B cell (primary cell): ENCODE measurements around the gene UCKL1.

Source experiments
- EZH2 ChIP-seq: IDR thresholded peaks from 2 replicates; pipeline ENCODE4 v1.6.1; 2012; ENCODE audit warnings: borderline replicate concordance, low read depth, mild to moderate bottlenecking, moderate library complexity, low read length; ENCODE audit not compliant: insufficient read depth, poor library complexity, severe bottlenecking
- TF ChIP-seq, protein P1 (sequence below): fragments of 200-600 bp; IDR thresholded peaks from one replicate; pipeline ENCODE4 v1.8.0; 2022; ENCODE audit warnings: antibody characterized with exemption, mild to moderate bottlenecking

DNA sequence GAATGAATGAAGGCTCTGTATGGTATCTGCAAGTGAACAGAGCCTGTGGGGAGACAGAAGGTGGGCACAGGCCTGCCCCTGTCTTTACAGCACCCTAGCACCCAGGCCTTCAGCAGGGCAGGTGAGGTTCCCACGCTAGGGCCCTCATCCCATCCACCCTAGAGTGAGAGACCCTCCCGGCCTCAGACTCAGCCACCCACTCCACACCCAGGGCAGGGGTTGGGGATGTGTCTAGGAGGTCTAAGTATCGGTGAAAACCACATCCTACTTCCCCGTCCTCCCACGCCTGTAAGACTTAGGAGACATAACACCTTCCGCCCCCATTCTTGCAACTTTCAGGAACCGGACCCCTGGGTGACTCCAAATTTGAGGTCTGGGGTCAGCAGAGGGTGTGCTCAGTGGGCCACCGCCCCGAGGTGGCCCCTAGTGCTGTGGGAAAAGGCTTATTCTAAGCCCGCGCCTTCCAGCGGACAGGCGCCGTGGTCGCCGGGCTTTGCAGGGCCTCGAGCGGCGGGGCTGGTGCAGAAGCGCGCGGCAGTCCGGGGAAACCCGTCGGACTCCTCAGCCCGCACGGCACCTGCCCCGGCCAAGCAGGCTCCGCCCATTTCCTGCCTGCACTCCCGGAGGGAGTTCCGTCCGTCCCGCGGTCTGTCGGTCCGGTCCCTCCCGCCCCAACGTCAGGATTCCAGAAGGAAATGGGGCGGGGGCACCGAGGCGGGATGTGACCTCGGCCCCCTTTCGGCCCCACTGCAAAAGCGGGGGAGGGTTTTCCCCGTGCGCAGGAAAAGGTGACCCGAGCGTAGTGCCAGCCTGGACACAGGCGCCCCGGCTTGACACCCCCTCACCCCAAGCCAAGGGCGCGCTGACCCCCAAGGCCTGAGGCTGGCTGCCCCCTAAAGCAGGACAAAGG, 22.4 kb upstream of the UCKL1 start:
- TF ChIP-seq EZH2: no peak
- TF ChIP-seq, protein P1, sequence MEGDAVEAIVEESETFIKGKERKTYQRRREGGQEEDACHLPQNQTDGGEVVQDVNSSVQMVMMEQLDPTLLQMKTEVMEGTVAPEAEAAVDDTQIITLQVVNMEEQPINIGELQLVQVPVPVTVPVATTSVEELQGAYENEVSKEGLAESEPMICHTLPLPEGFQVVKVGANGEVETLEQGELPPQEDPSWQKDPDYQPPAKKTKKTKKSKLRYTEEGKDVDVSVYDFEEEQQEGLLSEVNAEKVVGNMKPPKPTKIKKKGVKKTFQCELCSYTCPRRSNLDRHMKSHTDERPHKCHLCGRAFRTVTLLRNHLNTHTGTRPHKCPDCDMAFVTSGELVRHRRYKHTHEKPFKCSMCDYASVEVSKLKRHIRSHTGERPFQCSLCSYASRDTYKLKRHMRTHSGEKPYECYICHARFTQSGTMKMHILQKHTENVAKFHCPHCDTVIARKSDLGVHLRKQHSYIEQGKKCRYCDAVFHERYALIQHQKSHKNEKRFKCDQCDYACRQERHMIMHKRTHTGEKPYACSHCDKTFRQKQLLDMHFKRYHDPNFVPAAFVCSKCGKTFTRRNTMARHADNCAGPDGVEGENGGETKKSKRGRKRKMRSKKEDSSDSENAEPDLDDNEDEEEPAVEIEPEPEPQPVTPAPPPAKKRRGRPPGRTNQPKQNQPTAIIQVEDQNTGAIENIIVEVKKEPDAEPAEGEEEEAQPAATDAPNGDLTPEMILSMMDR: no peak
